MM.1S (cell line): Measurements from ENCODE around the gene PTS.

ENCODE experiments used
- DNase-seq: peaks from one replicate; pipeline ENCODE4 v3.0.0-alpha.2; 2015
- H2AFZ ChIP-seq: fragments of 300-600 bp; sonication (generic); 2 replicates; pipeline ENCODE4 v1.6.0; 2016; ENCODE audit warnings: antibody characterized with exemption, low read length
- H3F3A ChIP-seq: fragments of 300-600 bp; sonication (generic); 2 replicates; pipeline ENCODE4 v1.6.1; 2016; ENCODE audit warnings: mild to moderate bottlenecking, antibody characterized with exemption, low read length, moderate library complexity, mixed read lengths; ENCODE audit not compliant: insufficient read depth
- H3K27ac ChIP-seq: fragments of 300-600 bp; sonication (generic); 2 replicates; pipeline ENCODE4 v1.5.1; 2016; ENCODE audit warnings: mild to moderate bottlenecking, low read length
- H3K27me3 ChIP-seq: fragments of 300-600 bp; sonication (generic); replicated peaks from 2 replicates; pipeline ENCODE4 v1.6.0; 2016; ENCODE audit warnings: low read length; ENCODE audit not compliant: insufficient read depth
- H3K36me3 ChIP-seq: fragments of 300-600 bp; sonication (generic); replicated peaks from 2 replicates; pipeline ENCODE4 v1.6.1; 2016; ENCODE audit warnings: mild to moderate bottlenecking, low read length, mixed read lengths; ENCODE audit not compliant: insufficient read depth
- H3K4me1 ChIP-seq: fragments of 300-600 bp; sonication (generic); 2 replicates; pipeline ENCODE4 v1.6.1; 2016; ENCODE audit warnings: low read length, mixed read lengths
- H3K4me2 ChIP-seq: fragments of 300-600 bp; sonication (generic); 2 replicates; pipeline ENCODE4 v1.6.0; 2016; ENCODE audit warnings: low read depth, low read length
- H3K4me3 ChIP-seq: fragments of 300-600 bp; sonication (generic); 2 replicates; pipeline ENCODE4 v1.5.1; 2016; ENCODE audit warnings: low read length, mixed read lengths
- H3K79me2 ChIP-seq: fragments of 300-600 bp; sonication (generic); 2 replicates; pipeline ENCODE4 v1.6.1; 2016; ENCODE audit warnings: mixed run types, low read length, mixed read lengths
- H3K9ac ChIP-seq: fragments of 300-600 bp; sonication (generic); 2 replicates; pipeline ENCODE4 v1.6.1; 2016; ENCODE audit warnings: low read length, mixed read lengths
- H3K9me2 ChIP-seq: fragments of 300-600 bp; sonication (generic); replicated peaks from 2 replicates; pipeline ENCODE4 v1.6.1; 2016; ENCODE audit warnings: mild to moderate bottlenecking, low read length, mixed read lengths; ENCODE audit not compliant: insufficient read depth
- H3K9me3 ChIP-seq: fragments of 300-600 bp; sonication (generic); replicated peaks from 2 replicates; pipeline ENCODE4 v1.6.1; 2016; ENCODE audit warnings: mild to moderate bottlenecking, low read length, mixed read lengths; ENCODE audit not compliant: insufficient read depth
- H4K20me1 ChIP-seq: fragments of 300-600 bp; sonication (generic); 2 replicates; pipeline ENCODE4 v1.6.1; 2016; ENCODE audit warnings: mild to moderate bottlenecking, low read length, moderate library complexity, mixed read lengths; ENCODE audit not compliant: insufficient read depth
- CTCF ChIP-seq: fragments of 300-600 bp; sonication (generic); IDR thresholded peaks from 2 replicates; pipeline ENCODE4 v1.5.1; 2016; ENCODE audit warnings: antibody characterized with exemption, low read length, mixed read lengths
- EZH2 ChIP-seq: fragments of 300-600 bp; sonication (generic); optimal IDR thresholded peaks from 2 replicates; pipeline ENCODE3; 2017; ENCODE audit warnings: low read depth, mild to moderate bottlenecking, antibody characterized with exemption, low read length, mixed read lengths
- EZH2phosphoT487 ChIP-seq: fragments of 300-600 bp; sonication (generic); IDR thresholded peaks from 2 replicates; pipeline ENCODE4 v1.6.1; 2018; ENCODE audit warnings: antibody characterized with exemption, low read length

The PTS gene

GRCh38 chr11:112277029-112277428 lies 50.8 kb downstream of the PTS start:
- Histone ChIP-seq H3K4me3 (no peak overlapping the region), H3K9me2 (no peaks in the 10 kb centered on the region), H4K20me1 (no peaks in the 10 kb centered on the region), H2AFZ (no peak overlapping the region), H3K4me1 (no peaks in the 10 kb centered on the region), H3K9ac (no peak overlapping the region), H3K27me3 (no peaks in the 10 kb centered on the region), H3K4me2 (no peak overlapping the region), H3K27ac (no peak overlapping the region), H3K36me3 (no peaks in the 10 kb centered on the region), H3F3A (no peaks in the 10 kb centered on the region), H3K9me3 (no peaks in the 10 kb centered on the region), H3K79me2 (no peaks in the 10 kb centered on the region)
- no peak for DNase-seq
- no peak for TF ChIP-seq EZH2
- no peak for TF ChIP-seq EZH2phosphoT487
- no peak for TF ChIP-seq CTCF

- H2AFZ ChIP-seq: no peak overlapping the region
- H3K36me3 ChIP-seq: no peaks in the 10 kb centered on the region
- H3K9me3 ChIP-seq: no peaks in the 10 kb centered on the region
- no peaks in the 10 kb centered on the region for H3K27me3 ChIP-seq
- H3K9ac ChIP-seq: no peak overlapping the region
- no peak overlapping the region for H3K27ac ChIP-seq
- no peak for TF ChIP-seq EZH2
- no peak for TF ChIP-seq EZH2phosphoT487
- no peak for TF ChIP-seq CTCF
- no peaks in the 10 kb centered on the region for H3K4me1 ChIP-seq
- no peaks in the 10 kb centered on the region for H3K9me2 ChIP-seq
- H3K4me2 ChIP-seq: no peak overlapping the region
- DNase-seq: no peak
- H4K20me1 ChIP-seq: no peaks in the 10 kb centered on the region
- H3F3A ChIP-seq: no peaks in the 10 kb centered on the region
- H3K4me3 ChIP-seq: no peak overlapping the region
- no peaks in the 10 kb centered on the region for H3K79me2 ChIP-seq
Observed at GRCh38 chr11:112277941-112278340, 51.7 kb downstream of the PTS start.

GRCh38 chr11:112278803-112279202 lies 52.6 kb downstream of the PTS start:
- Histone ChIP-seq H3K4me2 (no peak overlapping the region), H4K20me1 (no peaks in the 10 kb centered on the region), H3K9me3 (no peaks in the 10 kb centered on the region), H3F3A (no peaks in the 10 kb centered on the region), H3K27ac (no peak overlapping the region), H2AFZ (no peak overlapping the region), H3K79me2 (no peaks in the 10 kb centered on the region), H3K27me3 (no peaks in the 10 kb centered on the region), H3K4me1 (no peaks in the 10 kb centered on the region), H3K9ac (no peak overlapping the region), H3K36me3 (no peaks in the 10 kb centered on the region), H3K9me2 (no peaks in the 10 kb centered on the region), H3K4me3 (no peak overlapping the region)
- TF ChIP-seq EZH2phosphoT487: no peak
- no peak for DNase-seq

- Histone ChIP-seq H3K27ac (no peak overlapping the region), H3K9ac (no peak overlapping the region)
Observed at GRCh38 chr11:112279901-112280267, 53.7 kb downstream of the PTS start.

More at GRCh38 chr11:112279901-112280267, 53.7 kb downstream of the PTS start:
- Histone ChIP-seq H3K4me1 (no peaks in the 10 kb centered on the region), H4K20me1 (no peaks in the 10 kb centered on the region), H3F3A (no peaks in the 10 kb centered on the region), H3K9me3 (no peaks in the 10 kb centered on the region), H2AFZ (peak overlapping the region; percentile 96), H3K36me3 (no peaks in the 10 kb centered on the region), H3K9me2 (no peaks in the 10 kb centered on the region), H3K4me2 (peak overlapping the region; percentile 98), H3K79me2 (no peaks in the 10 kb centered on the region), H3K4me3 (peak overlapping the region; percentile 71), H3K27me3 (no peaks in the 10 kb centered on the region)
- no peak for TF ChIP-seq EZH2phosphoT487
- TF ChIP-seq EZH2: no peak
- TF ChIP-seq CTCF: peak; percentile 52
- DNase-seq: peak; percentile 55
